DND-41 (cell line): ENCODE measurements around the gene SFT2D2.

Experiments
- EZH2 ChIP-seq: IDR thresholded peaks from 3 replicates; pipeline ENCODE4 v1.6.1; 2012; ENCODE audit warnings: borderline replicate concordance, low read depth, mild to moderate bottlenecking, moderate library complexity, low read length, inconsistent platforms; ENCODE audit not compliant: severe bottlenecking
- TF ChIP-seq, protein P1 (sequence below): IDR thresholded peaks from 2 replicates; pipeline ENCODE4 v1.5.1; 2012; ENCODE audit warnings: borderline replicate concordance, low read length, moderate library complexity, mild to moderate bottlenecking; ENCODE audit not compliant: poor library complexity, severe bottlenecking; ENCODE audit errors: extremely low read depth

- TF ChIP-seq, protein P1, sequence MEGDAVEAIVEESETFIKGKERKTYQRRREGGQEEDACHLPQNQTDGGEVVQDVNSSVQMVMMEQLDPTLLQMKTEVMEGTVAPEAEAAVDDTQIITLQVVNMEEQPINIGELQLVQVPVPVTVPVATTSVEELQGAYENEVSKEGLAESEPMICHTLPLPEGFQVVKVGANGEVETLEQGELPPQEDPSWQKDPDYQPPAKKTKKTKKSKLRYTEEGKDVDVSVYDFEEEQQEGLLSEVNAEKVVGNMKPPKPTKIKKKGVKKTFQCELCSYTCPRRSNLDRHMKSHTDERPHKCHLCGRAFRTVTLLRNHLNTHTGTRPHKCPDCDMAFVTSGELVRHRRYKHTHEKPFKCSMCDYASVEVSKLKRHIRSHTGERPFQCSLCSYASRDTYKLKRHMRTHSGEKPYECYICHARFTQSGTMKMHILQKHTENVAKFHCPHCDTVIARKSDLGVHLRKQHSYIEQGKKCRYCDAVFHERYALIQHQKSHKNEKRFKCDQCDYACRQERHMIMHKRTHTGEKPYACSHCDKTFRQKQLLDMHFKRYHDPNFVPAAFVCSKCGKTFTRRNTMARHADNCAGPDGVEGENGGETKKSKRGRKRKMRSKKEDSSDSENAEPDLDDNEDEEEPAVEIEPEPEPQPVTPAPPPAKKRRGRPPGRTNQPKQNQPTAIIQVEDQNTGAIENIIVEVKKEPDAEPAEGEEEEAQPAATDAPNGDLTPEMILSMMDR: no peak
- TF ChIP-seq EZH2: no peak
Observed at GRCh38 chr1:168213349-168213748, 12.5 kb upstream of the SFT2D2 start.
